Measurements from ENCODE around the gene RCSD1. TPM values are rescaled to one million over a fixed set of nuclear protein-coding genes. Genes with fewer than 3 reads are reported as not detected.
"Not testable (repeated sequence)": the region's sequence is repeated elsewhere in the genome, so short reads cannot be mapped to it uniquely, and the experiment has no call there.

Gene RCSD1
- total and polyA plus RNA-seq, 2 of the 13 experiments (the other 11 are each of a cell fraction or from before 2014, with no cell fraction given): not detected

DNA sequence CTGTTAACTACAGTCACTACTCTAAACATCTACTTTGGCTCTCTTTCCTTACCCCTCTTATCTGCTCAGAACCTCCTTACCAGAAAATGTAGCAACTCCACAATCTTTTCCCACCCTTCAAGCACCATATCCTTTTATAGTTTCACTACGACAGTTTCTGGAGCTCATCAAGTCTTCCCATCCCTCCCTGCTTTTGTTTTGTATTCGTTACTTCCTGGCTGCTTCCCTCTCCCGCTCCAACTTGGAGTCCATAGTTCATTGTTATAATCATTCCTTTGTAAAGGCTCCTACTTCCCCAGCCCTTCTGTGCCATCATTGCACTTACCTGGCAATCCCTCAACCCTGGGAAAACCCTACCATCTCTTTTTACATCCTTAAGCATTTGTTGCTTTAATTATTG is 109.7 kb downstream of the RCSD1 start:
- H3K27ac ChIP-seq (ENCODE audit: extremely low read length, insufficient read depth, low read length): peak overlapping the region; percentile 45
- FAIRE-seq: no peak

GRCh38 chr1:167741103-167741502 is 111.1 kb downstream of the RCSD1 start:
- H3K9me3 ChIP-seq (ENCODE audit: low read length); H2AFZ ChIP-seq (ENCODE audit: low read length); in situ Hi-C loops (cut with HindIII; ENCODE audit: extremely low pct_ligation_motif_present, low pct_unique_long_range_greater_than_20kb); ATAC-seq; H3K27me3 ChIP-seq (ENCODE audit: control insufficient read depth in 1 of 2, insufficient read depth in 2 of 2, low read length in 2 of 2); H3K4me2 ChIP-seq (ENCODE audit: low read depth, low read length); FAIRE-seq; H4K20me1 ChIP-seq (ENCODE audit: insufficient read depth, low read length); intact Hi-C loops (cut with micrococcal nuclease; ENCODE audit: unreplicated experiment); H3K9ac ChIP-seq (ENCODE audit: insufficient read depth, low read depth, low read length); H3K4me3 ChIP-seq (replicated peaks in 1 of 3; ENCODE audit: insufficient read depth in 1 of 3, low read depth in 2 of 3, low read length in 3 of 3); CTCF ChIA-PET (ENCODE audit: low intra/inter-chr PET ratio, low total read pairs); H3K36me3 ChIP-seq (replicated peaks in 1 of 2; ENCODE audit: control insufficient read depth in 1 of 2, insufficient read depth in 2 of 2, low read length in 2 of 2); BruUV-seq (replicated peaks); POLR2A ChIA-PET; H3K27ac ChIP-seq (ENCODE audit: extremely low read length, insufficient read depth, low read length): not testable (repeated sequence)
- TF ChIP-seq ZNF362 (CRISPR knock-in tag; IDR thresholded peaks at IDR 0.05; ENCODE audit: borderline replicate concordance) (peak; percentile 33; the same call in 1 of the 2 replicates), ZNF770 (CRISPR knock-in tag; IDR thresholded peaks at IDR 0.05) (peak; percentile 81), ZNF12 (CRISPR knock-in tag; IDR thresholded peaks at IDR 0.05) (peak; percentile 57; the same call in 1 of the 2 replicates), FOSL2 (CRISPR knock-in tag; IDR thresholded peaks at IDR 0.05) (peak; percentile 53)
- Histone ChIP-seq H3K4me1 (ENCODE audit: insufficient read depth, low read length) (peaks cover 58% of the 10 kb centered on the region), H3K79me2 (ENCODE audit: insufficient read depth, low read length) (peaks cover 61% of the 10 kb centered on the region)
- DNase-seq (ENCODE audit: low spot score): peak; percentile 10
- WGBS (ENCODE audit: low lambda C conversion rate): 92% methylated on average over 7 of the region's 7 CpGs

More for the DNA sequence above, 109.7 kb downstream of the RCSD1 start:
- Histone ChIP-seq H3K79me2 (ENCODE audit: insufficient read depth, low read length) (peaks cover 55% of the 10 kb centered on the region), H2AFZ (ENCODE audit: low read length) (no peak overlapping the region), H3K4me3 (replicated peaks in 1 of 3; ENCODE audit: insufficient read depth in 1 of 3, low read depth in 2 of 3, low read length in 3 of 3) (no peak overlapping the region; a peak in 1 of 6 replicates), H3K36me3 (replicated peaks in 1 of 2; ENCODE audit: control insufficient read depth in 1 of 2, insufficient read depth in 2 of 2, low read length in 2 of 2) (peaks cover 0 to 4% of the 10 kb centered on the region in 2 experiments; a peak in 1 of 5 replicates), H3K27me3 (ENCODE audit: control insufficient read depth in 1 of 2, insufficient read depth in 2 of 2, low read length in 2 of 2) (no peaks in the 10 kb centered on the region), H4K20me1 (ENCODE audit: insufficient read depth, low read length) (peaks cover 5% of the 10 kb centered on the region; the same call in 1 of the 2 replicates), H3K4me1 (ENCODE audit: insufficient read depth, low read length) (peaks cover 62% of the 10 kb centered on the region), H3K9ac (ENCODE audit: insufficient read depth, low read depth, low read length) (no peak overlapping the region), H3K4me2 (ENCODE audit: low read depth, low read length) (peak overlapping the region; percentile 55), H3K9me3 (ENCODE audit: low read length) (no peaks in the 10 kb centered on the region)
- ATAC-seq (peak; percentile 34; the same call in 1 of the 3 replicates), DNase-seq (ENCODE audit: low spot score) (peak; percentile 46)
- TF ChIP-seq HNF4A (CRISPR knock-in tag; IDR thresholded peaks at IDR 0.05) (peak; percentile 36; the same call in 1 of the 2 replicates), SMC3 (IDR thresholded peaks at IDR 0.05; ENCODE audit: low read length) (no peak), ZNF777 (CRISPR knock-in tag; IDR thresholded peaks at IDR 0.05) (no peak)
- in situ Hi-C loops (cut with HindIII; ENCODE audit: extremely low pct_ligation_motif_present, low pct_unique_long_range_greater_than_20kb): no loop called here
- POLR2A ChIA-PET: interaction anchor here (1.4 kb wide), 1 partner anchor 197 kb away, joined by 3 read pairs; the partner anchor contains the start of genes DCAF6 and MPC2
- intact Hi-C loops (cut with micrococcal nuclease; ENCODE audit: unreplicated experiment): no loop called here
- CTCF ChIA-PET (ENCODE audit: low intra/inter-chr PET ratio, low total read pairs): no interaction called here
- no TSS peak for BruUV-seq (replicated peaks)
- 50% methylated on average over 3 of the region's 3 CpGs for WGBS (ENCODE audit: low lambda C conversion rate)
